GM12878 (cell line): Measurements from ENCODE around the gene WASF1. TPM values are rescaled to one million over a fixed set of nuclear protein-coding genes. Genes with fewer than 3 reads are reported as not detected.

ENCODE experiments used
- ATAC-seq: fragments of 200-7000 bp; cut with Tn5 transposase; 3 replicates; pipeline ENCODE4 v1.9.1; 2020; ENCODE audit warnings: mild to moderate bottlenecking, moderate library complexity
- BruUV-seq: library from RNA; stranded (reverse); fragments of 400-500 nt; replicated peaks from 2 replicates; lab custom pipeline; 2021; lab: Mats Ljungman, UMichigan
- CTCF ChIA-PET: fragments of 300-600 bp; sonication (Branson Sonifier 250); formaldehyde crosslinking; extraction: SDS; loops from one replicate; lab custom pipeline; 2021; ENCODE audit warnings: inconsistent platforms; lab: Yijun Ruan, JAX
- POLR2A ChIA-PET: fragments of 350-600 bp; formaldehyde crosslinking; extraction: SDS; loops from one replicate; lab custom pipeline; 2021; ENCODE audit warnings: inconsistent platforms; lab: Charles Lee
- RAD21 ChIA-PET: fragments of 300-600 bp; sonication (Branson Sonifier 250); formaldehyde crosslinking; loops from one replicate; lab custom pipeline; 2023; ENCODE audit warnings: antibody characterized with exemption; ENCODE audit not compliant: unreplicated experiment; lab: Charles Lee
- SMC1A ChIA-PET: fragments of 300-600 bp; sonication (Branson Sonifier 250); formaldehyde crosslinking; loops from one replicate; lab custom pipeline; 2023; ENCODE audit not compliant: unreplicated experiment, uncharacterized antibody; lab: Charles Lee
- DNase-seq: peaks from one replicate; pipeline ENCODE4 v3.0.0-alpha.2; 2011; ENCODE audit warnings: low read depth, low spot score
- FAIRE-seq: peaks from 3 replicates; lab custom pipeline; 2011; peaks lifted over from hg19 to GRCh38; lab: Jason Lieb, UNC
- H2AFZ ChIP-seq: 2 replicates; pipeline ENCODE4 v1.6.0; 2011; ENCODE audit warnings: low read depth, low read length, control low read depth; ENCODE audit not compliant: control insufficient read depth
- H3K27ac ChIP-seq: 2 replicates; pipeline ENCODE4 v1.5.1; 2011; ENCODE audit warnings: control low read depth; ENCODE audit not compliant: control insufficient read depth, insufficient read depth
- H3K27me3 ChIP-seq, 2 experiments: replicated peaks in 1 of 2; 2 replicates each; pipeline versions ENCODE4 v1.6.0 to v1.6.1; 2011; ENCODE audit warnings: low read length in 1 of 2; ENCODE audit not compliant: control insufficient read depth in 2 of 2, insufficient read depth in 2 of 2
- H3K36me3 ChIP-seq, 2 experiments: 2 replicates each; pipeline ENCODE4 v1.5.1; 2011; ENCODE audit warnings: low read length in 1 of 2; ENCODE audit not compliant: control insufficient read depth in 2 of 2, insufficient read depth in 2 of 2
- H3K4me1 ChIP-seq: 2 replicates; pipeline ENCODE4 v1.6.1; 2011; ENCODE audit warnings: mild to moderate bottlenecking, low read length, moderate library complexity, mixed read lengths; ENCODE audit not compliant: control insufficient read depth, insufficient read depth
- H3K4me2 ChIP-seq: 2 replicates; pipeline ENCODE4 v1.6.0; 2011; ENCODE audit warnings: control low read depth; ENCODE audit not compliant: control insufficient read depth, insufficient read depth
- H3K4me3 ChIP-seq: fragments of 200-600 bp; sonication (generic); 2 replicates; pipeline ENCODE4 v1.5.1; 2016
- H3K79me2 ChIP-seq: 2 replicates; pipeline ENCODE4 v1.6.0; 2011; ENCODE audit warnings: low read length; ENCODE audit not compliant: control insufficient read depth, insufficient read depth
- H3K9ac ChIP-seq: 2 replicates; pipeline ENCODE4 v1.8.0; 2011; ENCODE audit warnings: low read length, control low read depth, mixed read lengths; ENCODE audit not compliant: control insufficient read depth, insufficient read depth
- H3K9me3 ChIP-seq: replicated peaks from 3 replicates; pipeline ENCODE4 v1.5.1; 2011; ENCODE audit warnings: mild to moderate bottlenecking, low read length; ENCODE audit not compliant: control insufficient read depth, insufficient read depth
- H4K20me1 ChIP-seq: 2 replicates; pipeline ENCODE4 v1.6.0; 2011; ENCODE audit not compliant: control insufficient read depth, insufficient read depth
- BMI1 ChIP-seq: fragments of 450-650 bp; IDR thresholded peaks from 2 replicates; pipeline ENCODE4 v1.6.1; 2016; ENCODE audit warnings: mild to moderate bottlenecking, moderate library complexity, borderline replicate concordance
- BRCA1 ChIP-seq: IDR thresholded peaks from 2 replicates; pipeline ENCODE4 v1.6.1; 2011; ENCODE audit warnings: low read depth, low read length, improper control_type of control experiment
- CTCF ChIP-seq, 3 experiments: IDR thresholded peaks in 2 of 3; conservative IDR thresholded peaks in 1 of 3; 2 replicates each; pipeline ENCODE4 v1.5.1; 2011; ENCODE audit warnings: low read depth in 3 of 3, low read length in 3 of 3, mild to moderate bottlenecking in 3 of 3, control low read depth in 2 of 3, moderate library complexity in 2 of 3, inconsistent platforms in 1 of 3, mixed read lengths in 1 of 3; ENCODE audit not compliant: control insufficient read depth in 2 of 3, insufficient read depth in 1 of 3; ENCODE audit errors: extremely low read depth in 1 of 3
- E4F1 ChIP-seq: fragments of 450-650 bp; IDR thresholded peaks from 2 replicates; pipeline ENCODE4 v1.6.1; 2018; ENCODE audit warnings: borderline replicate concordance, mild to moderate bottlenecking; ENCODE audit not compliant: partially characterized antibody
- JUNB ChIP-seq: IDR thresholded peaks from 2 replicates; pipeline ENCODE4 v1.6.1; 2016; ENCODE audit warnings: antibody characterized with exemption, mild to moderate bottlenecking
- LARP7 ChIP-seq: fragments of 450-650 bp; IDR thresholded peaks from 2 replicates; pipeline ENCODE4 v1.6.1; 2017; ENCODE audit warnings: mild to moderate bottlenecking
- NR2C1 ChIP-seq: fragments of 450-650 bp; IDR thresholded peaks from 2 replicates; pipeline ENCODE4 v1.6.1; 2017; ENCODE audit warnings: antibody characterized with exemption, mild to moderate bottlenecking, moderate library complexity
- PAX8 ChIP-seq: fragments of 450-650 bp; IDR thresholded peaks from 2 replicates; pipeline ENCODE4 v1.6.1; 2017; ENCODE audit warnings: mild to moderate bottlenecking, moderate library complexity
- RAD51 ChIP-seq: fragments of 450-650 bp; IDR thresholded peaks from 2 replicates; pipeline ENCODE4 v1.6.1; 2016; ENCODE audit warnings: moderate library complexity, mild to moderate bottlenecking, inconsistent platforms
- SPI1 ChIP-seq: IDR thresholded peaks from 2 replicates; pipeline ENCODE4 v1.6.1; 2011; ENCODE audit warnings: low read depth, mild to moderate bottlenecking, low read length, moderate library complexity, borderline replicate concordance; ENCODE audit not compliant: insufficient read depth
- SREBF1 ChIP-seq: IDR thresholded peaks from 2 replicates; pipeline ENCODE4 v1.6.1; 2012; ENCODE audit warnings: mild to moderate bottlenecking, low read length
- STAT1 ChIP-seq: fragments of 450-650 bp; conservative IDR thresholded peaks from 2 replicates; pipeline ENCODE4 v1.6.1; 2014; ENCODE audit warnings: antibody characterized with exemption, mild to moderate bottlenecking
- ZZZ3 ChIP-seq: IDR thresholded peaks from 2 replicates; pipeline ENCODE4 v1.6.1; 2011; ENCODE audit warnings: low read depth; ENCODE audit not compliant: control insufficient read depth, insufficient read length
- WGBS: methylation state at CpG from one replicate; pipeline ENCODE4 v1.1.6; 2016; ENCODE audit warnings: low lambda C conversion rate; ENCODE audit not compliant: insufficient replicate concordance, insufficient coverage; ENCODE audit errors: missing lambda C conversion rate; 5-methylcytosine and 5-hydroxymethylcytosine counted together
- in situ Hi-C: fragments of 300-500 bp; cut with MboI; formaldehyde crosslinking; loops from 9 replicates; pipeline ENCODE4 v1.14.3; 2018; ENCODE audit warnings: mixed read lengths
- intact Hi-C: fragments of 100-400 bp; cut with micrococcal nuclease; formaldehyde crosslinking; loops from one replicate; pipeline ENCODE4 v1.14.2; 2022; ENCODE audit not compliant: unreplicated experiment
- polyA plus RNA-seq, 11 experiments: library from polyadenylated mRNA; depleted of rRNA in 4 of 11; unstranded in 6 of 11; stranded (reverse) in 5 of 11; fragments of >200 nt; fragmentation: Nextera tagmentation in 4 of 11; fragmentation: Illumina TruSeq in 1 of 11; extraction: Ambion mirVana in 4 of 11; extraction: Trizol in 1 of 11; gene quantifications; 1 replicate in 1 of 11; 2 replicates in 10 of 11; pipeline versions ENCODE4 v1.2.1 to v1.2.3, GENCODE V29; 2011 to 2016; ENCODE audit warnings: inconsistent platforms in 2 of 11, missing spikeins in 2 of 11, low read depth in 1 of 11
- total RNA-seq, 4 experiments: library from RNA; depleted of rRNA in 3 of 4; stranded (reverse); fragments of >200 nt in 3 of 4; fragmentation: Illumina TruSeq in 1 of 4; extraction: Trizol in 1 of 4; gene quantifications; 2 replicates each; pipeline versions ENCODE4 v1.2.1 to v1.2.3, GENCODE V29; 2013 to 2021

Gene WASF1
- total and polyA plus RNA-seq, 10 of the 15 experiments (the other 5 are each of a cell fraction or from before 2014, with no cell fraction given), result 1.3 to 10.2 (median 4.5) TPM

DNA sequence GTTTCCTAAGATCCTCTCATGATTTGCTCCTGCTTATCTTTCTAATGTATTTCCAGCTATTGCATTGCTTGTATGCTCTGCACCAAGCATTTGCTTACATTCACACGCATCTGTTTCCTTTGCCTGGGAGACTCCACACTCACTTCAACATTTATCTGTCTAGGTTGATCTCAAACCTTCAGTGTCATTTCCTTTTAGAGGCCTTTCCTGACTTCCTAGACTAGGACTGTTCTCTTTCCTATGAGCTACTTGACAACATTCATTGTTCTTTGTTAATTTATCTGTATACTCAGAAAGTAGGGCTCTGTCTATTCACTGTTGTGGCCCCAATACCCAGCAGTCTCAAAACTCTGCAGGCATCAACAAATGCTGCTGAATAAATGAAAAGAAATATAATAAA, 84.4 kb downstream of the WASF1 start:
- no peak overlapping the region for H3K9ac ChIP-seq
- ChIA-PET POLR2A (no interaction called here), RAD21 (no interaction called here), CTCF (no interaction called here), SMC1A (no interaction called here)
- H4K20me1 ChIP-seq, result no peaks in the 10 kb centered on the region
- H3K9me3 ChIP-seq, result no peaks in the 10 kb centered on the region
- TF ChIP-seq NR2C1 (no peak), JUNB (no peak), BMI1 (no peak), SPI1 (no peak)
- no peaks in the 10 kb centered on the region for H3K36me3 ChIP-seq
- no peak overlapping the region for H2AFZ ChIP-seq
- no peak overlapping the region for H3K4me3 ChIP-seq
- BruUV-seq, result no TSS peak
- intact Hi-C loops (no loop called here), in situ Hi-C loops (no loop called here)
- no peak for DNase-seq
- H3K27me3 ChIP-seq, result no peaks in the 10 kb centered on the region
- H3K4me1 ChIP-seq, result no peaks in the 10 kb centered on the region
- FAIRE-seq, result no peak
- no peak overlapping the region for H3K27ac ChIP-seq
- WGBS, result 92% methylated on average over 1 of the region's 1 CpG
- H3K79me2 ChIP-seq, result no peaks in the 10 kb centered on the region
- H3K4me2 ChIP-seq, result no peak overlapping the region
- ATAC-seq, result no peak

- no peak for FAIRE-seq
- Histone ChIP-seq H3K9ac (no peak overlapping the region), H2AFZ (no peak overlapping the region), H3K4me3 (no peak overlapping the region), H3K4me2 (no peak overlapping the region), H3K79me2 (no peaks in the 10 kb centered on the region), H3K27ac (no peak overlapping the region), H3K9me3 (no peaks in the 10 kb centered on the region), H3K36me3 (no peaks in the 10 kb centered on the region), H4K20me1 (no peaks in the 10 kb centered on the region), H3K27me3 (no peaks in the 10 kb centered on the region), H3K4me1 (no peaks in the 10 kb centered on the region)
- ATAC-seq, result no peak
- SMC1A ChIA-PET, result no interaction called here
- 85% methylated on average over 1 of the region's 1 CpG for WGBS
- BruUV-seq, result no TSS peak
- POLR2A ChIA-PET, result no interaction called here
- RAD21 ChIA-PET, result no interaction called here
- DNase-seq, result no peak
- in situ Hi-C loops, result no loop called here
- CTCF ChIA-PET, result no interaction called here
- intact Hi-C loops, result no loop called here
- no peak for TF ChIP-seq ZZZ3
- TF ChIP-seq BRCA1, result no peak
- no peak for TF ChIP-seq CTCF (IDR thresholded peaks at IDR 0.05 in 2 of 3, conservative IDR thresholded peaks at IDR 0.05 in 1 of 3; ENCODE audit: control insufficient read depth in 2 of 3, extremely low read depth in 1 of 3, insufficient read depth in 1 of 3, low read depth in 3 of 3, low read length in 3 of 3)
- TF ChIP-seq STAT1, result no peak
- no peak for TF ChIP-seq PAX8
- no peak for TF ChIP-seq RAD51
- no peak for TF ChIP-seq E4F1
- no peak for TF ChIP-seq SREBF1
- TF ChIP-seq LARP7, result no peak
Observed at GRCh38 chr6:110093981-110094380, 85.5 kb downstream of the WASF1 start.
